ENCODE results near the gene KYNU.
A peak's percentile ranks its signal among the peaks of the same experiment; 100 is the strongest.
"Not testable (repeated sequence)": the region's sequence is repeated elsewhere in the genome, so short reads cannot be mapped to it uniquely, and the experiment has no call there.

The KYNU gene

GRCh38 chr2:142877216-142877838, at the start of gene KYNU:
Gene KYNU (plus strand): TSS chr2:142877664. CDS start chr2:142885368, 7,704 bp downstream.
- no peak for DNase-seq

- DNase-seq, result no peak
These were observed 43.4 kb upstream of the KYNU start for GRCh38 chr2:142834021-142834420.

DNA sequence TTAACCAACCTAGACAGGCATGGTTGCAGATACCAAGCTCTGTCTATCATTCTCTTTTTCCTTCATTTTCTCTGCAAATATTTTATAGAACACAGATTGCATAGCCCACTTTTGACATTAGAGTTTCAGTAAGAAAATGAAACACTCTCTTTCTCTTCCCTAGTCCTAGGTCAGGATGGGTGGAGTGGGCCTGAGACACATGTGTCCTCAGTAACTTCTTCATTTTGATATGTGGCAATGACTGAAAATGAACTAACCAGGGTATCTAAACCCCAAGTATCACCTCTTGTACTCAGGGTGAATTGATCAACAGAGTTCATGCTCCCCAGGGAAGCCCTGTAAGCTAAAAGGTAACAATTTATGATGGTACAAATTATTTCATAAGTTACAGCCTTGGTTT, 37.0 kb upstream of the KYNU start:
- no peak for DNase-seq

- no peak for DNase-seq
These were observed 35.7 kb upstream of the KYNU start for GRCh38 chr2:142841788-142842187.

DNA sequence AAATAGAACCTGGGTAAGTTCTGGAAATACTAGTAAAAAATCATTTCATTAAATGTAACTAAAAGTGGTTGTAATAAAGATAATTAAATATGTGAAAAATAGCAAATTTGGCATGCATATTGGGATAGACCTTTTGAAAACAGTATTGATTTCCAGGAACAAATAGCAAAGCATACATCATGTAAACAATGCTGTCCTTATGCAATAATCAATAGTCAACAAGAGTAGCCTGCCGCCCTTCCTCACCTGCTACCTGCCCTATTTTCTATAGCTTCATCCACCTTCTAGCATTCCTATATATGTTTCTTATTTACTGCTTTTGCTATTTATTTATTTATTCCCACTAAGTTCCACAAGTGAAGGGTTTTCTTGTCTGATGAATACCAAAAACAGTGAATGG, 35.1 kb upstream of the KYNU start:
- no peak for DNase-seq

DNA sequence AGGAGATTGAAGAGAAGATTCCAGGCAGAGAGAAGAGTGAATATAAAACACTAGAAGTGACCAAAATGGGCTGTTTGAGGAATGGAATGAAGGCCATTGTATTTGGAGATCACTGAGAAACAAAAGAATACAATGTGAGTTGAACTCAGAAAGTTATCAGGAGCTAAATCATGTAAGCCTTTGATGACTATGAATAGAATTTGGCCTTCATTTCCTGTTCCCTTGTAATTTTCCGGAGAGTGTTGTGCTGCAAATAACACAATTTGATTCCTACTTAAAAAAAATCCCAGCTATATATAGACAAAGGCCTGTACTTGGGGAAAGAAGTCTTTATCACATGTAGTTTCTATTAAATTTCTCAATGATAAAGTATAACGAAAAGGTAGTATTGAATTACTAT, 33.7 kb upstream of the KYNU start:
- no peak for DNase-seq

DNA sequence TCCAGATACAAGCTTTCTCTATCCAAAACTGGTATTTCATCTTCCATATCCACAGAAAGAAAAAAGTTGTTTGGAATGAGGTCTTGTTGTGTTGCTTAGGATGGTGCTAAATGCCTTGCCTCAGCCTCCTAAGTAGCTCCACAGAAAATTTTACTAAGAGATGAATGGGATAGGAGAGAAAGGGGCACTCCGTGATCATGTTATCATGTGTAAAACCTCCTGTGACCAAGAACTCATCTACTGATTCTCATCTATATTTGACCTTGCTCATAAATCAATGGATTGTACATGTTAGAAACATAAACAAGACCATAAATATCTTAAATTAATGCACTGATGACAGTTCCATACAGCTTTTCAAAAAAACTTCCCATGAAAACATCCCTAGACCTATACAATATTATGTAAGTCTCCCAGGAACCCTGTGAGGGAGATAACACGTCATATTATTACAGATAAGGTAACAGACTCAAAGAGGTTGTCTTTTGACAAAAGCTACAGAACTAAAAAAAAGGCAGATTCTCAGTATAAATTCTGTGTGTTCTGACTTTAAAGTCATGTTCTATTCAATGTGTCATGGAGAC, 29.3 kb upstream of the KYNU start:
- no peak for DNase-seq

- DNase-seq, result no peak
These were observed 27.6 kb upstream of the KYNU start for GRCh38 chr2:142849820-142850219.

- DNase-seq, result no peak
These were observed 23.6 kb upstream of the KYNU start for GRCh38 chr2:142853912-142854311.

GRCh38 chr2:142857256-142858164, 20.0 kb upstream of the KYNU start:
- no peak for DNase-seq

DNA sequence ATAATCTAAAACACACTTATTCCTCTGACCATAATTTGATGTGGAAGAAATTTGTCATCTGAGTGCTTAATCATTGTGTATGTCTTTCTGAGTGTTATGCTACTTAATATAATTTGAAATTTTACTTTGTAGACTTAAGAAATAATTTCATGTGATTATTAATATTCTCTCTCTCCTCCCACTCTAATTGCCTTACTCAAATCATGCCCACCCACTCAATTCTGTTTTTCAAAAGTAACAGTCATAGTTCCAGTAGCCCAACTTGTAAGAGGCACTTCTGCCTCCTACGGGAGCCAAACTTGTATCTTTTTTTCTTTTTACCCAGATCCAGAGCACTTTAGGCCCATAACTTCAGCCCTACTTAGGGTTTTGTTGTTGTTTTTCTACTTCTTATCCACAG, 18.5 kb upstream of the KYNU start:
- DNase-seq, result no peak

GRCh38 chr2:142862299-142862698, 15.2 kb upstream of the KYNU start:
- no peak for DNase-seq

- DNase-seq, result no peak
These were observed 14.6 kb upstream of the KYNU start for GRCh38 chr2:142862847-142863246.

DNA sequence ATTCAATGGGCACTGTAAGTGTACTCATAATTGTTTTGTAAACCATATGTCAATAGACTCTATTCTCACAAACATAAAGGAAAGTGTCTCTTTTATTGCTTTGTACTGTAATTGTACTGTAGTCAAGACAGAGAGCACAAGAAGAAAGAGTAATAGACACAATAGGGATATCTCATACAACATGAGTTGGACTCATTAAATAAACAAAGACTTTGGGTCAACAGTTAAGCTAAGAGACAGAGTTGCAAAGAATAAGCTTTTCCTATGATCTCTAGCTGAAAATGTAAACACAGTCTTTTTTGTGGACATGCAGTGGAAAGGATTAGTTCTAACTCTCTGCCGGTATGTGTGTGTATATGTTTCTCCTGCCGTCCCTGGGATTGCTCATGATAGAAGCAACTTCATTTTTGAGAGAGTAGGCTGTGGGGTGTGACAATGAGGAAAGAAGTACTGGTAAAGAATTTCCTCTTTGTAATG, 13.9 kb upstream of the KYNU start:
- no peak for DNase-seq

DNA sequence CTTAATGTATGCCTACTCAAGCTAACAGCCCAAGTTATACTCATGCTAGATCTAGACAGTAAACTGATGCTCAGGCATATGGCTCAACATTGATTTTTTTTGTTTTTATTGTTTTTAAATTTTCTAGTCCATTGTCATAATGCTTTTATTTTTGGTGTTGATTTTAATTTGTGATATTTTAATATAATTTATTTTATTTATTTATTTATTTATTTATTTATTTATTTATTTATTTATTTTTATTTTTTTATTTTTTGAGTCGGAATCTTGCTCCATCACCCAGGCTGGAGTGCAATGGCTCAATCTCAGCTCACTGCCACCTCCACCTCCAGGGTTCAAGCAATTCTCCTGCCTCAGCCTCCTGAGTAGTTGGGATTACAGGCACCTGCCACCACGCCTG, 12.9 kb upstream of the KYNU start:
- not testable (repeated sequence) for DNase-seq

DNA sequence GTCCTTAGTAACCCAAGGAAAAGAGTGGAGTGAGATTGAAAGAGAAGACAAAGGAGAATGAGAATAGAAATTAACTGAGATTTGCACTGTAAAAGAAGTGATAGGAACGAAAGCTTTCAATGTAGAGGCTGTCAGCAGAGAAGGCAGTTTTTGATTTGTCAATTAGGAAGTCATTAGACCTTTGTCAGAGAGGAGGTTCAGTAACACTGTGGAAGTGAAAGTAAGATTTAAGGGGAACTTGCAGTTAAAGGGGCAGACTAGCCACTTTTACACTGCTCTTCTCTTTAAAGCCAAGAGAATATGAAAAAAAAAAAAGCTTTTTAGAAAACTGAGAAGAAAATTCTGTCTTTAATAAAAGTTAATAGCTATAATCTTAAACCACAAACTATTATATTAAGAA, 11.5 kb upstream of the KYNU start:
- no peak for DNase-seq

- no peak for DNase-seq
These were observed 11.0 kb upstream of the KYNU start for GRCh38 chr2:142866426-142866825.

GRCh38 chr2:142867136-142867535, 10.3 kb upstream of the KYNU start:
- DNase-seq, result no peak

DNA sequence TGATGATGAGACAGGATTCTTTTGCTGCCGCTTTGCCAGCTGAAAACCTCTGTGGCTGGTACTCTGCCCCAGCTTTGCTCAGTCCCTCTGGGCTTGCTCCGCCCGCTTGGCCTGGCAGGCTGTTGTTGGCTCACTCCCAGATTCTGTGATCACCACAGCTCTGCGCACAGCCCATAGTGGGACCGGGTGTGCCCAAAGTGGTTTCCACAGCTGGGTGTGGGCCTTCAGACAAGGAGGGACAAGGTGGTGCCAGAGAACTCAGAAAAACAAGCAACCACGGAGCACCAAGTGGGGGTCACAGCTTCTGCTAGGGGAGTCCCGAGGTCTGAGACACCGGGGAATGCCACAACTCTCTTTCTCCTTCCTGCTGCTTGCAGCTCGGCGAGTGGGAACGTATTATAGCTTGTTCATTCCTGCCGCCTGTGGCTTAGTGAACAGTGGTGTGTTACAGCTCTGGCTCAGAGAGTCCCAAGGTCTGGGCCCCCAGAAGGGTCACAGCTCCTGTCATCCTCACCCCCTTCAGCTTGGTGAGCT, 9.2 kb upstream of the KYNU start:
- DNase-seq, result peak in 6 of 56 donors; percentile 1 to 6 (median 4)

GRCh38 chr2:142869065-142869460, 8.4 kb upstream of the KYNU start:
- not testable (repeated sequence) for DNase-seq

DNA sequence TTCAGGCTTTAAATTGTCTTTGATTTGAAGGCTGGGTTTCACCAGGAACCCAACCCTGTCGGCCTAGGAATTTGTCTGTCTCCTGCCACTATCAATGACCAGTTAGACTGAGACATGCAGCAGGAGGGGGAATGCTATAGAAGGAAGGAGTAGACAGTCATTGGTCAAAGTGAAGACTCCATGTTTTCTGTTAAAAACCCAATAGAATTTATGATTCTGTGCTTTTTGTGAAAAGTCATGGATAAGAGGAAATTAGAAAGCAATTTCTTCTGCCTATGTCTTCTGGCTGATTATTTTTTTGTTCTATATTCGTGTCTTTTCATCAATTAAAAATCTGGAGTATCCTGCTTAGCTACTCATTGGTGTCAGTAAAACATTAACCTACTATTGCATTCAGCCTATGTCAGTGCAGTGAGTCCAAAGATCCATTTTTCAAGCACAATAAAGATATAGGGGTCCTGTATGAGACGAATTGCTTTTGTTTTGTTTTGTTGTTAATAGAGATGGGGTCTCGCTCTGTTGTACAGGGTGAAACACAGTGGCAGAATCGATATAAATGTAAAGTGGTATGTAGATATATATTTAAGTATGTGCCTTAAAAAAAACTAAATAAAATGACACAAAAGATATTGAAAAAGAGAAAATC, 7.9 kb upstream of the KYNU start:
- DNase-seq, result no peak

DNA sequence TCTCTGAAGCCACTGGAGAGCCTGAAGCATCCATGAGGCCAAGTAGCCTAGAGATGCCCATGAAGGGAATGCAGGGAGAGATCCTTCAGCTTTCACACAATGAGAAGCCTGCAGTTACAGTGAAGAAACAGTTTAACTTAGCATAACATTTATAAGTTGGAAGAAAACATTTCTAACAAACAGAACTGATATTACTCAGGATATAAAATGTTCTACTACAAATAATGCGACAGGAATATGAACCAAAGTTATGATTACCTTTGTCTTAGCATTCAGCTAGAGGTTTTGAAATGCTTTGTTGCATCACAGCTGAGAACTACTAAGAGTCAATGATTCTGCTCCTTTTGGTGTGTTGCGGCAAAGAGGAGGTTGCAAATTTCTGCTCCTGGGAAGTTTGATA, 6.9 kb upstream of the KYNU start:
- no peak for DNase-seq
